KG1 (cell line): ENCODE data around the gene WDR20.
"Not testable (repeated sequence)": the region's sequence is repeated elsewhere in the genome, so short reads cannot be mapped to it uniquely, and the experiment has no call there.

Experiments used
- DNase-seq: peaks from one replicate; lab custom pipeline; 2025; lab: John Stamatoyannopoulos, UW

The WDR20 gene

GRCh38 chr14:102238766-102239165, 99.1 kb downstream of the WDR20 start:
- DNase-seq = no peak

- DNase-seq = no peak
These were observed 99.5 kb downstream of the WDR20 start for GRCh38 chr14:102239231-102239630.

GRCh38 chr14:102240481-102240880, 100.8 kb downstream of the WDR20 start:
- DNase-seq = not testable (repeated sequence)

GRCh38 chr14:102241147-102241546, 101.5 kb downstream of the WDR20 start:
- no peak for DNase-seq

- DNase-seq = not testable (repeated sequence)
These were observed 104.1 kb downstream of the WDR20 start for GRCh38 chr14:102243795-102244194.

GRCh38 chr14:102246071-102246470, 106.4 kb downstream of the WDR20 start:
- no peak for DNase-seq

- DNase-seq = no peak
These were observed 108.4 kb downstream of the WDR20 start for GRCh38 chr14:102248121-102248520.

GRCh38 chr14:102249041-102249440, 109.3 kb downstream of the WDR20 start:
- no peak for DNase-seq

- no peak for DNase-seq
These were observed 110.3 kb downstream of the WDR20 start for GRCh38 chr14:102249981-102250380.

- DNase-seq = no peak
These were observed 110.9 kb downstream of the WDR20 start for GRCh38 chr14:102250636-102251035.

GRCh38 chr14:102251161-102251560, 111.5 kb downstream of the WDR20 start:
- DNase-seq = no peak

GRCh38 chr14:102252834-102253801, 113.4 kb downstream of the WDR20 start:
- DNase-seq = no peak

GRCh38 chr14:102255401-102256190, 115.9 kb downstream of the WDR20 start:
- DNase-seq = no peak

- DNase-seq = no peak
These were observed 117.0 kb downstream of the WDR20 start for GRCh38 chr14:102256716-102257115.

- no peak for DNase-seq
These were observed 118.4 kb downstream of the WDR20 start for GRCh38 chr14:102258136-102258535.
